ENCODE measurements around the gene TNFRSF4. TPM values are rescaled to one million over a fixed set of nuclear protein-coding genes. Genes with fewer than 3 reads are reported as not detected.

TNFRSF4 gene
- total RNA-seq, 1 experiment from 2014 or later = not detected

- H3K27me3 ChIP-seq (ENCODE audit: low read length) = no peaks in the 10 kb centered on the region
- no peaks in the 10 kb centered on the region for H3K9me3 ChIP-seq (ENCODE audit: low read length)
- H3K9ac ChIP-seq (ENCODE audit: low read length) = no peak overlapping the region
- no peak overlapping the region for H2AFZ ChIP-seq (ENCODE audit: low read length)
- DNase-seq = no peak
- peaks cover 7% of the 10 kb centered on the region for H3K4me1 ChIP-seq (ENCODE audit: low read length)
- H4K20me1 ChIP-seq (ENCODE audit: insufficient read depth, low read depth, low read length) = no peaks in the 10 kb centered on the region
- H3K79me2 ChIP-seq (ENCODE audit: low read length) = no peaks in the 10 kb centered on the region
- H3K9me2 ChIP-seq (replicated peaks; ENCODE audit: insufficient read depth, low read length) = no peaks in the 10 kb centered on the region
- H3K27ac ChIP-seq (ENCODE audit: low read length) = no peak overlapping the region
- no peak overlapping the region for H3K4me2 ChIP-seq (ENCODE audit: low read depth, low read length, poor library complexity, severe bottlenecking)
- H3K36me3 ChIP-seq (ENCODE audit: insufficient read depth, low read length) = no peaks in the 10 kb centered on the region
- no peak overlapping the region for H3K4me3 ChIP-seq (ENCODE audit: low read length)
Observed at GRCh38 chr1:1165900-1166421, 48.0 kb downstream of the TNFRSF4 start.

- Histone ChIP-seq H3K4me3 (ENCODE audit: low read length) (no peak overlapping the region), H2AFZ (ENCODE audit: low read length) (no peak overlapping the region), H3K9me3 (ENCODE audit: low read length) (no peaks in the 10 kb centered on the region), H3K79me2 (ENCODE audit: low read length) (no peaks in the 10 kb centered on the region), H3K9ac (ENCODE audit: low read length) (no peak overlapping the region), H3K27ac (ENCODE audit: low read length) (no peak overlapping the region), H3K9me2 (replicated peaks; ENCODE audit: insufficient read depth, low read length) (no peaks in the 10 kb centered on the region), H4K20me1 (ENCODE audit: insufficient read depth, low read depth, low read length) (no peaks in the 10 kb centered on the region), H3K27me3 (ENCODE audit: low read length) (no peaks in the 10 kb centered on the region), H3K4me1 (ENCODE audit: low read length) (peaks cover 7% of the 10 kb centered on the region), H3K36me3 (ENCODE audit: insufficient read depth, low read length) (no peaks in the 10 kb centered on the region), H3K4me2 (ENCODE audit: low read depth, low read length, poor library complexity, severe bottlenecking) (no peak overlapping the region)
- DNase-seq = no peak
Observed at GRCh38 chr1:1165485-1165884, 48.5 kb downstream of the TNFRSF4 start.

- H2AFZ ChIP-seq (ENCODE audit: low read length) = no peak overlapping the region
Observed at GRCh38 chr1:1164701-1165451, 49.1 kb downstream of the TNFRSF4 start.

GRCh38 chr1:1164361-1164700 is 49.6 kb downstream of the TNFRSF4 start:
- Histone ChIP-seq H4K20me1 (ENCODE audit: insufficient read depth, low read depth, low read length) (no peaks in the 10 kb centered on the region), H3K9me2 (replicated peaks; ENCODE audit: insufficient read depth, low read length) (no peaks in the 10 kb centered on the region), H2AFZ (ENCODE audit: low read length) (no peak overlapping the region), H3K4me2 (ENCODE audit: low read depth, low read length, poor library complexity, severe bottlenecking) (no peak overlapping the region), H3K36me3 (ENCODE audit: insufficient read depth, low read length) (no peaks in the 10 kb centered on the region), H3K4me3 (ENCODE audit: low read length) (no peak overlapping the region), H3K79me2 (ENCODE audit: low read length) (no peaks in the 10 kb centered on the region), H3K4me1 (ENCODE audit: low read length) (peaks cover 7% of the 10 kb centered on the region), H3K9me3 (ENCODE audit: low read length) (no peaks in the 10 kb centered on the region), H3K27me3 (ENCODE audit: low read length) (no peaks in the 10 kb centered on the region), H3K9ac (ENCODE audit: low read length) (no peak overlapping the region), H3K27ac (ENCODE audit: low read length) (no peak overlapping the region)
- DNase-seq = no peak

More at GRCh38 chr1:1164701-1165451, 49.1 kb downstream of the TNFRSF4 start:
- no peaks in the 10 kb centered on the region for H4K20me1 ChIP-seq (ENCODE audit: insufficient read depth, low read depth, low read length)
- no peak overlapping the region for H3K4me2 ChIP-seq (ENCODE audit: low read depth, low read length, poor library complexity, severe bottlenecking)
- no peaks in the 10 kb centered on the region for H3K9me3 ChIP-seq (ENCODE audit: low read length)
- H3K27ac ChIP-seq (ENCODE audit: low read length) = no peak overlapping the region
- H3K36me3 ChIP-seq (ENCODE audit: insufficient read depth, low read length) = no peaks in the 10 kb centered on the region
- no peaks in the 10 kb centered on the region for H3K9me2 ChIP-seq (replicated peaks; ENCODE audit: insufficient read depth, low read length)
- DNase-seq = no peak
- H3K4me1 ChIP-seq (ENCODE audit: low read length) = peaks cover 7% of the 10 kb centered on the region
- H3K79me2 ChIP-seq (ENCODE audit: low read length) = no peaks in the 10 kb centered on the region
- H3K27me3 ChIP-seq (ENCODE audit: low read length) = no peaks in the 10 kb centered on the region
- H3K4me3 ChIP-seq (ENCODE audit: low read length) = no peak overlapping the region
- no peak overlapping the region for H3K9ac ChIP-seq (ENCODE audit: low read length)

GRCh38 chr1:1163538-1164070 is 50.3 kb downstream of the TNFRSF4 start:
- Histone ChIP-seq H3K9me3 (ENCODE audit: low read length) (no peaks in the 10 kb centered on the region), H3K79me2 (ENCODE audit: low read length) (no peaks in the 10 kb centered on the region), H3K4me2 (ENCODE audit: low read depth, low read length, poor library complexity, severe bottlenecking) (no peak overlapping the region), H3K27ac (ENCODE audit: low read length) (no peak overlapping the region), H3K9me2 (replicated peaks; ENCODE audit: insufficient read depth, low read length) (no peaks in the 10 kb centered on the region), H4K20me1 (ENCODE audit: insufficient read depth, low read depth, low read length) (no peaks in the 10 kb centered on the region), H3K4me3 (ENCODE audit: low read length) (no peak overlapping the region), H3K36me3 (ENCODE audit: insufficient read depth, low read length) (no peaks in the 10 kb centered on the region), H3K4me1 (ENCODE audit: low read length) (peaks cover 7% of the 10 kb centered on the region), H3K9ac (ENCODE audit: low read length) (no peak overlapping the region), H3K27me3 (ENCODE audit: low read length) (no peaks in the 10 kb centered on the region), H2AFZ (ENCODE audit: low read length) (no peak overlapping the region)
- no peak for DNase-seq

- Histone ChIP-seq H3K9ac (ENCODE audit: low read length) (no peak overlapping the region), H3K4me2 (ENCODE audit: low read depth, low read length, poor library complexity, severe bottlenecking) (no peak overlapping the region), H2AFZ (ENCODE audit: low read length) (no peak overlapping the region)
Observed at GRCh38 chr1:1162597-1163537, 51.1 kb downstream of the TNFRSF4 start.

GRCh38 chr1:1161683-1162079 is 52.3 kb downstream of the TNFRSF4 start:
- H3K36me3 ChIP-seq (ENCODE audit: insufficient read depth, low read length) = no peaks in the 10 kb centered on the region
- no peak overlapping the region for H3K9ac ChIP-seq (ENCODE audit: low read length)
- H3K27ac ChIP-seq (ENCODE audit: low read length) = no peak overlapping the region
- H3K4me3 ChIP-seq (ENCODE audit: low read length) = no peak overlapping the region
- no peaks in the 10 kb centered on the region for H3K79me2 ChIP-seq (ENCODE audit: low read length)
- H2AFZ ChIP-seq (ENCODE audit: low read length) = no peak overlapping the region
- no peaks in the 10 kb centered on the region for H4K20me1 ChIP-seq (ENCODE audit: insufficient read depth, low read depth, low read length)
- DNase-seq = no peak
- no peaks in the 10 kb centered on the region for H3K9me3 ChIP-seq (ENCODE audit: low read length)
- H3K4me2 ChIP-seq (ENCODE audit: low read depth, low read length, poor library complexity, severe bottlenecking) = no peak overlapping the region
- H3K9me2 ChIP-seq (replicated peaks; ENCODE audit: insufficient read depth, low read length) = no peaks in the 10 kb centered on the region
- no peaks in the 10 kb centered on the region for H3K27me3 ChIP-seq (ENCODE audit: low read length)
- peaks cover 18% of the 10 kb centered on the region for H3K4me1 ChIP-seq (ENCODE audit: low read length)

More at GRCh38 chr1:1162597-1163537, 51.1 kb downstream of the TNFRSF4 start:
- Histone ChIP-seq H3K27me3 (ENCODE audit: low read length) (no peaks in the 10 kb centered on the region), H3K9me2 (replicated peaks; ENCODE audit: insufficient read depth, low read length) (no peaks in the 10 kb centered on the region), H4K20me1 (ENCODE audit: insufficient read depth, low read depth, low read length) (no peaks in the 10 kb centered on the region), H3K4me3 (ENCODE audit: low read length) (no peak overlapping the region), H3K4me1 (ENCODE audit: low read length) (peaks cover 13% of the 10 kb centered on the region), H3K79me2 (ENCODE audit: low read length) (no peaks in the 10 kb centered on the region), H3K36me3 (ENCODE audit: insufficient read depth, low read length) (no peaks in the 10 kb centered on the region), H3K27ac (ENCODE audit: low read length) (no peak overlapping the region), H3K9me3 (ENCODE audit: low read length) (no peaks in the 10 kb centered on the region)
- DNase-seq = no peak

All from Karpas-422 (cell line).